NCI-H128 (cell line): ENCODE data around the gene ABHD15.

Experiments used
- DNase-seq: peaks from one replicate; lab custom pipeline; 2025; ENCODE audit not compliant: unreplicated experiment; lab: John Stamatoyannopoulos, UW

ABHD15 gene

GRCh38 chr17:29594519-29595090 lies 27.8 kb upstream of the ABHD15 start:
- no peak for DNase-seq

DNA sequence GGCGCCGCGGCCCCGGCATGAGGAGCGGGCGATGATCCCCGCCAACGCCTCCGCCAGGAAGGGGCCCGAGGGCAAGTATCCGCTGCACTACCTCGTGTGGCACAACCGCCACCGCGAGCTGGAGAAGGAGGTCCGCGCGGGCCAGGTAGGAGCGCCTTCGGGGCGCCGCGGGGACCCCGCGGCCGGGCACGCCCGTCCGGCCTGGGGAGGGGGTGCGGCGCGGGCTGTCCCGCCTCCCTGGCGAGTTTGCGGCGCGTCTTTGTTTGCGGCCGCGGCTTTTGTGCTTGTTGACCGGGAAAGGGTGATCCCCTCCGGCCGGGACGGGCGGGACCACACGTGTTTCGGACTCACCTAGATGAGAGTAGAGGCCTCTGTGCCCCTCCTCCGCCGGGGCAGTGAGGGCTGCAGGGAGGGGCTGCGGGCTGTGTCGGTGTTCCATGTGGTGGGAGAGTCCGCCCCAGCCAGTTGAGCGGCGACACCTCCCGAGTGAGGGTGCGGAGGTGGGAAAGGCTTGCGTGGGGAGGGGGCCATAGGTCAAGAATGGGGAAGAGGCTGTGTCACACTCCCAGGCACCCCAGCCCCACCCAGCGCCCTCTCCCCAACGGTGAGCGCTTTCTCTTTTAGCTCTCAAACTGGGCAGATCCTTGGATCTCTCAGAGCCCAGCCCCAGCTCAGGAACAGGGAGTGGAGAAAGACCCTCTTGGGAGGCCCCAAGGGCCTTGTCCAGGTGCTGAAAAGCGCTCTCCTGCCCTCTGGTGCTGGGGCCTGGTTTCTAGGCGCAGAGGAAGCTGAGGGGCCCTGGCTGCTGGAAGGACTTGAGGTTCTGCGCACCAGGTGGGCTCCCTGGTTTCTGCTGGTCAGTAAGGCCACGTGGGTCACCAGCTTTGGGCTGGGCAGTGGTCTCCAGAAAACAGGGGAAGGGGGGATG lies 27.0 kb upstream of the ABHD15 start:
- no peak for DNase-seq

- DNase-seq: peak; percentile 50
Observed at GRCh38 chr17:29592850-29593551, 26.2 kb upstream of the ABHD15 start, which contains the start of gene ANKRD13B. TSS of gene ANKRD13B (plus strand) at chr17:29593132. CDS start at chr17:29593622, 490 bp downstream.

DNA sequence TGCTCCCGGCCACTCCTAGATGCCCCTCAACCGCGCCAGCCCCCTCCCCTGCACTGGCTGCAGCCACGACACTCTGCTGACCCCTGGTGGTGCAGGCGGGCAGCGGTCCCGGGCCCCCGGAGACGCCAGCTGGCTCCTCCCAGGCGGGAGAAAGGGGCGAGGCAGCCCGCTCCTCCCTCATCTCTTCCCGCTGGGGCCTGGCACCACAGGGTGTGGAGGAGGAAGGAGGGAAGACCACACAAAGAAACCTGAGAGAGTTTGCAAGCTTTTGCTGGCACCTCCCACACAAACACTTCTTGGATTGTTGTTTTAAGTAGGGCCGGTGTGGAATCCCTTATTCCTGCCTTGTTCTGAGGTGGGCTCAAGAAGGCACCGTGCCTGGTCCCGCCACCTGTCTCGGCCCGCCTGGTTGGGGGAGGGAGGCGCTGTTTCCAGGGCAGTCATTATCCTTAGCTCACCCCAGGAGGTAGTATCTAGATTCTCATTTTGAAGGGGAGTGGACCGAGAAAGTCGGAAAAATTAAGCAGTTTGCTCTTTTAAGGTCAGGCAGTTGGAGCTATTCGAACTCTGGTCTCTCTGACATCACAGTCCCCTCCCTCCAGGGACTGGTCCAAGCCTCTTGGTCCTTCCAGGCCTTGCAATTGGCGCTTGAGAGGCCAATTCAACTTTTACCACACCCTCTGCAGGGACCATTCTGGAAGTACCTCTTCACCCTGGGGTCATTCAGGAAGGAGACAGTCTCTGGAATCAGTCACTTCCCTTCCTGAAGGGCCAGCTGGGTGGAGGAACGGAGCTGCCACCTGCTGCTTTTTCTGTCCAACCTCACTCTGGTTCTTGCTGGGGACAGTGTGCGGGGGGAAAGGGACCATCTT lies 25.1 kb upstream of the ABHD15 start:
- DNase-seq: peak; percentile 67

DNA sequence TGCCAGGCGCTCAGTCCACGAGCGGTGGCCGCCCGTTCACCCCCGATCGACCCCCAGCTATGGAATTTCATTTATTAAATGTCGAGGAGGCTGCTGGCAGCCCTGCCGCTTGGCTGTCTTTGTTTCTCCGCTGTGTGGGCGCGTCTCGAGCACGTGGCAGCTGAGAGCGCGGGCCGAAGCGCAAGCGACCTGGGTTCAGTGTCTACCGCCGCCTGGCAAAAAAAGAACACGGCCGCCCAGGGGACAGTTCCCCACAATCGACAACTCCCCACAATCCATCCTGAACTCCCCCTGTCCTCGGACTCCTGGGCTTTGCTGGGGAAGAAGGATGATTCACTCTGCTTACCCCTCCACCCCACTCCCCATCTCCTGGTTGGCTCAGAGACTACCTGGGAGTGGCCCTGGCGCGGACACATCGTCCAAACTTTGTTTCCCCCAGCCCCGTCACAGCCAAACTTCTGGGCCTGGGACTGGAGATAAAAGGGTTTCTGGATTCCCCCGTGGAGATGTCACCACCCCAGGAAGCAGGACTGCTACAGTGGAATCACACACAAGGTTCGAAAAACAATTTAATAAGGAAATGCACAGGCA lies 24.4 kb upstream of the ABHD15 start:
- no peak for DNase-seq

DNA sequence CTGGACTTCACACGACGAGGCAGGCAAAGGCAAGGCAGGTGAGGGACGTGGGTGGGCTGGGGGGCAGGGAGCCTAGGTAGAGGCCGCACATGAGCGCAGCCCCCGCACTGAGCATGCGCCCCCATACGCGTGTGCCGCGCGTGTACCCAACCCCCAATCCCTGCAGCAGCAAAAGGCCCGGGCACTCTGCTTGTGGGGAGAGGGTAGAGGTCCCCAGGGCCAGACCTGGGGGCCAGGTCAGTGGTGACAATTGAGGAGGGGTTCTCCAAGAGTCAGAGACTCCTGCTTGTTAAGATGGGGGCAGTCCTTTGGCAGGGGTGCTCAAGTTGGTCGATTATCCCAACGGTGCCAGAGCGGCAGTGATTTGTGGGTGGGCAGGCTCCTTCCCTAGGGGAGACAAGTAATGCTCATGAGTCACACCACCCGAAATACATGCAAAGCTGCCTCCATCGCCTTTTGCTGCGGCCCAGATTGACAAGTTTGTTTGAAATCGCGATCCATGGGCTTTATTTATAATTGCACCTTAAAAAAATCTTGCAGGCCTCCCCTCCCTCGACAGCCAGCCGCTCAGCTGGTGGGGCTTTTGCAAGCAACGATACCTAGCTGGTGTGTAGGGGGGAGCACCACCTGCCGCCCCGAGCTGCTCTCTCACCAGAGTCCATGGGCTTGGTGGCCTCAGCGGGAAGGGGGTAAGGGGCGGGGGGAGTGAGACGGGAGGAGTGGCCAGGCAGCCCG lies 23.7 kb upstream of the ABHD15 start:
- no peak for DNase-seq

- DNase-seq: peak; percentile 38
Observed at GRCh38 chr17:29589524-29590410, 22.9 kb upstream of the ABHD15 start, which contains the start of gene GIT1. TSS of gene GIT1 (minus strand) at chr17:29589648. CDS start at chr17:29589378, 270 bp downstream.

DNA sequence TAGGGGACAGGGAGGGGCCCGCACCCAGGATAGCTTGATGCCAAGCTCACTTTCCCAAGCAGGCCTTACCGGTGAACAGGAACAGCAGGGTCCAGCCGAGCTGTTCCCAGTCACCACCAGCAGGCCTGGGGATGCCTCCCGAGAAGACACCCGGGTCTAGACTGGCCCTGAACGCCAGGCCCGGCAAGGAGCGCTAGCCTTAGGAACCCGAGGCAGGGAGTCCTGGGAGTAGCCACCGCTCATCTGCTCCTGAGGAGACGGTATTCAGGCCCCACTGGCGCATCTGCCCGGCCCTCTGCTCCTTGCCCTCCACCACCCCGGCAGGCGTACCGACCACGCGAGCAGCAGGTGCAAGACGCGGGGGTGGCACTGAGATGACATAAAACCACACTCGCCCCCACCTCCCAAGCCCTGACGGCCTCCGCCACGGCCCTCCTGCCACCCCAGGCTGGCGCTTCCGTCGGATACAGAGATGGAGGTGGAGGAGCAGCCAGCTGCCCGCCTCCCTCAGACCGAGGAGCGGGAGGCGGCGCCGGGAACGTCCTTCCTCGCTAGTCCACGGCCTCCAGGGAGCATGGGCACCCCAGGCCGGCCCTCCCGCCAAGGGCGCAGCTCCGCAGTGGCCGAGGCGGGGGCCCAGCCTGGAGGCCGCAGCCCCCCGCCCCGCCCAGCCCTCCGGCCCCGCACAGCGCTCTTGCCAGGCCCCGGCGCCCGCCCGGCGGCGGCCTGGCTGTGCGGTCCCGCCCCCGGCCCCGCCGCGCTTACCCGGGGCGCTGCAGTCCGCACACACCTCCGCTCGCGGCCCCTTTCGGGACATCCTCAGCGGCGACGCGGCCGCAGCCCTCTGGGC lies 21.9 kb upstream of the ABHD15 start:
- DNase-seq: no peak

DNA sequence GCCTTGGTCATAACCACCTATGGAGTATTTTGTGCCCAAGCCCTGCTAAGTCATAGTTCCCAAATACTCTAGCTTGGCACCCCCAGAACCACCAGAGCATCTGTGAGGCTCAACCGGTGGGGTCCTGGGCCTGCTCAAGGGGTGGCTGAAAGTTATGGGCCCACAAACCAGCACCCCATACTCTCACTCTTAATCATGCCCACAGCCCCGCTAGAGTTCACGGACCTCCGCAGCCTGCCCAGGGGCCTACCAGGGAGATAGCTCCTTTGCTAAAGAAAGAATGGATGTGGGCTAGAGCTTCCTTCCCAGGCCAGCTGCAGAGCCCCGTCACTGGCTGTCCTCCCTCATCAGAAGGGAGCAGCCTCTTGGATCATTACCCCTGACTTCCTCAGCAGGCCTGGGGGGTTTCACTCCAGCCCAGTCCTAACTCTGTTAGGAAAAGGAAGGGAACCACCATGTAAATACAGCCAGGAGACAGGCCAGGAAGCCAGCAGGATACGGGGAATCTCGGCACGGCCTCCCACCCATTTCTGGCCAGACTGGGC lies 21.3 kb upstream of the ABHD15 start:
- DNase-seq: no peak

- no peak for DNase-seq
Observed at GRCh38 chr17:29587591-29587990, 20.8 kb upstream of the ABHD15 start.

- DNase-seq: no peak
Observed at GRCh38 chr17:29586676-29587469, 20.0 kb upstream of the ABHD15 start.

DNA sequence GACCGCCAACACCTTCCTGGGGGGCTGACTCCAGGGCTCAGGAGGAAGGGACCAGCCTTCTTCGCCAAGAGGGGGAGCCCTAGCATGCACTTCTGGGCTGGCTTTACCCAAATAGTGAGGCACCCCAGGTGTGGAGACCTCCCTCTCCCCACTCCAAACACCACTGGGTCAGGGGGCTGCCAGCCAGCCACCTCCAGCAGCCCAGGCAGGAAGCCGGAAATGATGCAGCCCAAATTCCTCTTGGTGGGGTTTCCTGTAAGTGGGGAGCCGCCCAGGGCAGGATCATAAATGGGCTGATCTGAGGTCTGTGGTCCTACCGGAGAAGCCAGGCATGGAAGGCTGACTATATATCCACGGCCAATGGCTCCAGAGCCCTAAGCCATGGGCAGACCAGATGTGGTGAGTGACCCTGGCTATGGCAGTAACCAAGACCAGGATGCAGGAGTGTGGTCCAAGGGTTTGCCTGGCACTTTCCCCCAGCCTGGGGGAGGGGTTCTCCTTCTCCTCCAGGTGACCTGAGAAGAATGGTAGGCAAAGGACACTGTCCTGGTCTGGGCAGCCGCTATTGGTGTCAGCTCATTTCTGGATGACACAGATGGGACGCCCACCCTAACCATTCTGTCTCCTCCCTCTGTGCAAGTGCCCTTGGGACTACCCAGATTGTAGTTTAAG lies 18.4 kb upstream of the ABHD15 start:
- no peak for DNase-seq

- DNase-seq: no peak
Observed at GRCh38 chr17:29584452-29585079, 17.7 kb upstream of the ABHD15 start.

GRCh38 chr17:29583324-29584248 lies 16.7 kb upstream of the ABHD15 start:
- no peak for DNase-seq

- DNase-seq: no peak
Observed at GRCh38 chr17:29582772-29583171, 15.9 kb upstream of the ABHD15 start.
